GM23248 (cell line): ENCODE data around the gene LSP1.

ENCODE experiments used
- EZH2 ChIP-seq: fragments of 200-600 bp; sonication (generic); IDR thresholded peaks from 2 replicates; pipeline ENCODE4 v1.6.1; 2018; ENCODE audit warnings: antibody characterized with exemption, mild to moderate bottlenecking; ENCODE audit not compliant: insufficient read depth, poor library complexity, severe bottlenecking
- EZH2phosphoT487 ChIP-seq: fragments of 200-600 bp; sonication (generic); IDR thresholded peaks from 2 replicates; pipeline ENCODE4 v1.6.1; 2018; ENCODE audit warnings: antibody characterized with exemption, moderate library complexity, mild to moderate bottlenecking, low read depth; ENCODE audit not compliant: insufficient read depth

DNA sequence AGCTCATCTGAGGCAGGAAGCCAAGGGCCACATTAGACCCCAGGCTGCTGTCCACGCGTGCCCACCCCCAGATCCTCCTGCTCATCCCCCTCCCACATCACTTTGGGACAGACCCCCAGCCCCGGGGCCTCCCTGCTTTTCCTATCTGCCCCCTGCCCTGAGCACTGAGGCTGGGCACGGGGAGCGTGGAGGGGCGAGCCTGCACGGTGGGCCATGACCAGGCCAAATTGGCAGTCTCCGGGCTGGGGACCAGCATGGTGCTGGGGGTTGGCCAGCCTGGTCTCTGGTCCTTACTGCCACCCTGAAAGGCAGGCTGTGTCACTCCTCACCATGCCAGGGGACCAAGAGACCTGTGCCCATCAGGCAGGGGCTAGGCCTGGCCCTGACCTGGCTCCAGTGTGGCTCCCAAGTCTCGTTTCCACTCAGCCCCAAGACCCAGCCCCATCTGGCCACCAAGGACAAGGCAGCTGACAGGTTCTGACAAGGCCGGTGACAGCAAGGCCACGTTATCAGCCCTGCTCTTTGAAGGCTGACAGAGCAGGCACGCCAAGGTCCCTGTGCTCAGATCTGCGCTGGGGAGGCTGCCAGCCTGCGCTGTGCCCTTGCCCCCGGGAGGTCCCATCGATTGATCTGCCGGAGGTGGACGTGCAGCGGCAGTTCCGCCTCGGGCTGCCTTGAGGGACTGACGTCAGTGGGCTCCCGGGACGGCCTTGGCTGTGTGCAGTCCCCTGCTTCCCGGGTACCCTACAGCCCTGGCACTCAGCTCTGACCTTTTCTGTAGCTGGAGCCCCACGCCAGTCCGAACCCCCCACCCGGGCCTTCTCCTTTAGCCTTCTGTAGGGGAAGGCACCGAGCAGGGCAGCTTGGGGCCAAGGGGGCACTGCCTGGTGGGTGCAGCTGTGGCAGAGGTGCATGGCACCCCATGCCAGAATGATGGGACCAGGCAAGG, 10.5 kb upstream of the LSP1 start:
- TF ChIP-seq EZH2phosphoT487 = no peak
- TF ChIP-seq EZH2 = no peak
